ENCODE results near the gene CAMKK2. TPM values are rescaled to one million over a fixed set of nuclear protein-coding genes. Genes with fewer than 3 reads are reported as not detected.

CAMKK2 gene
- total and polyA plus RNA-seq, 4 donors = 10.5 to 26.0 (median 20.5) TPM

DNA sequence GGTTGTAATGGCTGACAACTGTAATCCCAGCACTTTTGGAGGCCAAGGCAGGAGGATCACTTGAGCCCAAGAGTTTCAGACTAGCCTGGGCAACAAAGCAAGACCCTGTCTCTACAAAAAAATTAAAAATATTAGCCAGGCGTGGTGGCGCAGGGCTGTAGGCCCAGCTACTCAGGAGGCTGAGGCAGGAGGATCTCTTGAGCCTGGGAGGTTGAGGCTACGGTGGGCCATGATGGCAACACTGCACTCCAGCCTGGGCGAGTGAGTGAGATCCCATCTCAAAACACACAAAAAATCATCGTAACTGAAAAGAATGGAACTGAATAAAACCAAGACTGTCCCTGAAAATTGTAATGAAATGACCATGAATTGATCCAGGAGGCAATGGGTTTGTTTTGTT is 6.1 kb downstream of the CAMKK2 start:
- peaks cover 0 to 6% (median 3%) of the 10 kb centered on the region in 4 donors for H3K36me3 ChIP-seq (ENCODE audit: control insufficient read depth in 4 of 4, insufficient read depth in 3 of 4, low read depth in 1 of 4, low read length in 3 of 4)
- H3K9ac ChIP-seq (ENCODE audit: low read depth in 1 of 2, low read length in 2 of 2) = no peak overlapping the region
- H3K4me3 ChIP-seq (ENCODE audit: low read depth in 1 of 3, low read length in 3 of 3) = no peak overlapping the region
- H3K27me3 ChIP-seq (ENCODE audit: control insufficient read depth in 4 of 4, insufficient read depth in 4 of 4, low read length in 3 of 4) = no peaks in the 10 kb centered on the region
- TF ChIP-seq, protein P1, sequence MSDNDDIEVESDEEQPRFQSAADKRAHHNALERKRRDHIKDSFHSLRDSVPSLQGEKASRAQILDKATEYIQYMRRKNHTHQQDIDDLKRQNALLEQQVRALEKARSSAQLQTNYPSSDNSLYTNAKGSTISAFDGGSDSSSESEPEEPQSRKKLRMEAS (IDR thresholded peaks at IDR 0.05) = no peak
- TF ChIP-seq, protein P2, sequence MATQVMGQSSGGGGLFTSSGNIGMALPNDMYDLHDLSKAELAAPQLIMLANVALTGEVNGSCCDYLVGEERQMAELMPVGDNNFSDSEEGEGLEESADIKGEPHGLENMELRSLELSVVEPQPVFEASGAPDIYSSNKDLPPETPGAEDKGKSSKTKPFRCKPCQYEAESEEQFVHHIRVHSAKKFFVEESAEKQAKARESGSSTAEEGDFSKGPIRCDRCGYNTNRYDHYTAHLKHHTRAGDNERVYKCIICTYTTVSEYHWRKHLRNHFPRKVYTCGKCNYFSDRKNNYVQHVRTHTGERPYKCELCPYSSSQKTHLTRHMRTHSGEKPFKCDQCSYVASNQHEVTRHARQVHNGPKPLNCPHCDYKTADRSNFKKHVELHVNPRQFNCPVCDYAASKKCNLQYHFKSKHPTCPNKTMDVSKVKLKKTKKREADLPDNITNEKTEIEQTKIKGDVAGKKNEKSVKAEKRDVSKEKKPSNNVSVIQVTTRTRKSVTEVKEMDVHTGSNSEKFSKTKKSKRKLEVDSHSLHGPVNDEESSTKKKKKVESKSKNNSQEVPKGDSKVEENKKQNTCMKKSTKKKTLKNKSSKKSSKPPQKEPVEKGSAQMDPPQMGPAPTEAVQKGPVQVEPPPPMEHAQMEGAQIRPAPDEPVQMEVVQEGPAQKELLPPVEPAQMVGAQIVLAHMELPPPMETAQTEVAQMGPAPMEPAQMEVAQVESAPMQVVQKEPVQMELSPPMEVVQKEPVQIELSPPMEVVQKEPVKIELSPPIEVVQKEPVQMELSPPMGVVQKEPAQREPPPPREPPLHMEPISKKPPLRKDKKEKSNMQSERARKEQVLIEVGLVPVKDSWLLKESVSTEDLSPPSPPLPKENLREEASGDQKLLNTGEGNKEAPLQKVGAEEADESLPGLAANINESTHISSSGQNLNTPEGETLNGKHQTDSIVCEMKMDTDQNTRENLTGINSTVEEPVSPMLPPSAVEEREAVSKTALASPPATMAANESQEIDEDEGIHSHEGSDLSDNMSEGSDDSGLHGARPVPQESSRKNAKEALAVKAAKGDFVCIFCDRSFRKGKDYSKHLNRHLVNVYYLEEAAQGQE (IDR thresholded peaks at IDR 0.05) = no peak
- TF ChIP-seq RXRA (IDR thresholded peaks at IDR 0.05) = no peak
- TF ChIP-seq, protein P3, sequence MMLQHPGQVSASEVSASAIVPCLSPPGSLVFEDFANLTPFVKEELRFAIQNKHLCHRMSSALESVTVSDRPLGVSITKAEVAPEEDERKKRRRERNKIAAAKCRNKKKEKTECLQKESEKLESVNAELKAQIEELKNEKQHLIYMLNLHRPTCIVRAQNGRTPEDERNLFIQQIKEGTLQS (IDR thresholded peaks at IDR 0.05) = no peak
- no peak for TF ChIP-seq HNF4G (IDR thresholded peaks at IDR 0.05)
- TF ChIP-seq FOXA2 (IDR thresholded peaks at IDR 0.05) = no peak
- TF ChIP-seq HNF4A (conservative IDR thresholded peaks at IDR 0.05) = no peak
- no peak for TF ChIP-seq YY1 (IDR thresholded peaks at IDR 0.05)
- TF ChIP-seq RAD21 (IDR thresholded peaks at IDR 0.05) = no peak
- no peak for TF ChIP-seq FOXA1 (IDR thresholded peaks at IDR 0.05)
- no peaks in the 10 kb centered on the region for H3K9me3 ChIP-seq (ENCODE audit: control insufficient read depth in 4 of 4, low read length in 3 of 4)
- H3K4me1 ChIP-seq (ENCODE audit: control insufficient read depth in 4 of 4, insufficient read depth in 4 of 4, low read length in 3 of 4) = peaks cover 0 to 18% (median 12%) of the 10 kb centered on the region in 4 donors
- H3K27ac ChIP-seq (ENCODE audit: low read depth in 1 of 2, low read length in 2 of 2) = no peak overlapping the region
- over 99% methylated on average over 5 of the region's 5 CpGs for WGBS
- DNase-seq (ENCODE audit: low spot score) = no peak

DNA sequence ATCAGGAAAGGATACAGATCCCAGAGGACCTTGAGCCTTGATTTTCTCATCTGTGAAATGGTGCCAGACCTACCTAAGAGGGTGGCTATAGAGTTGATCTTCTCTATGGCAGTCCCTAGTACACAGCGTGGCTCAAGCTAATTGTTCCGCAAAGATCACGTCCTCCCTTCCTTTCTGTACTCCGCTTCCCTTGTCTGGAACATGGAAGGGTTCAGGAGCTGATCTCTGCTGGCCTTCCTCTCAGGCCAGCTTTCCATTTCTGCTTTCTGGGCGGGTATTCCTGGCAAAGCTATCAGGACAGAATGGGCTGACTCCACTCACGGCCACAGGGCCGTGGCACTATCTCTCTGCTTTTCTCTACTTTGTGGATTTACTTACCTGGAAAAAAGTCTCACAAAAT is 6.5 kb downstream of the CAMKK2 start:
- no peaks in the 10 kb centered on the region for H3K27me3 ChIP-seq (ENCODE audit: control insufficient read depth in 4 of 4, insufficient read depth in 4 of 4, low read length in 3 of 4)
- no peak overlapping the region for H3K4me3 ChIP-seq (ENCODE audit: low read depth in 1 of 3, low read length in 3 of 3)
- H3K36me3 ChIP-seq (ENCODE audit: control insufficient read depth in 4 of 4, insufficient read depth in 3 of 4, low read depth in 1 of 4, low read length in 3 of 4) = peaks cover 0 to 6% (median 3%) of the 10 kb centered on the region in 4 donors
- no peaks in the 10 kb centered on the region for H3K9me3 ChIP-seq (ENCODE audit: control insufficient read depth in 4 of 4, low read length in 3 of 4)
- no peak overlapping the region for H3K9ac ChIP-seq (ENCODE audit: low read depth in 1 of 2, low read length in 2 of 2)
- TF ChIP-seq JUND (IDR thresholded peaks at IDR 0.05) (no peak), EGR1 (IDR thresholded peaks at IDR 0.05; ENCODE audit: low read depth in 2 of 2) (no peak), FOXA1 (IDR thresholded peaks at IDR 0.05) (no peak), NR2F2 (IDR thresholded peaks at IDR 0.05) (peak; percentile 55), GABPA (IDR thresholded peaks at IDR 0.05 in 1 of 2, conservative IDR thresholded peaks at IDR 0.05 in 1 of 2) (no peak), HNF4A (conservative IDR thresholded peaks at IDR 0.05) (no peak), HNF4G (IDR thresholded peaks at IDR 0.05) (no peak)
- TF ChIP-seq, protein P2 (IDR thresholded peaks at IDR 0.05) = no peak
- H3K27ac ChIP-seq (ENCODE audit: low read depth in 1 of 2, low read length in 2 of 2) = no peak overlapping the region
- peaks cover 0 to 15% (median 7%) of the 10 kb centered on the region in 4 donors for H3K4me1 ChIP-seq (ENCODE audit: control insufficient read depth in 4 of 4, insufficient read depth in 4 of 4, low read length in 3 of 4)
- no peak for DNase-seq (ENCODE audit: low spot score)
- 74% methylated on average over 7 of the region's 7 CpGs for WGBS

Data from liver (tissue), 9 donors.